ENCODE measurements around the gene DNMBP. TPM values are rescaled to one million over a fixed set of nuclear protein-coding genes. Genes with fewer than 3 reads are reported as not detected.

The DNMBP gene
- total RNA-seq, 5 donors from 2014 or later (not counting 1 experiment from before 2014, with no cell fraction given), result 4.4 to 5.8 (median 4.6) TPM

DNA sequence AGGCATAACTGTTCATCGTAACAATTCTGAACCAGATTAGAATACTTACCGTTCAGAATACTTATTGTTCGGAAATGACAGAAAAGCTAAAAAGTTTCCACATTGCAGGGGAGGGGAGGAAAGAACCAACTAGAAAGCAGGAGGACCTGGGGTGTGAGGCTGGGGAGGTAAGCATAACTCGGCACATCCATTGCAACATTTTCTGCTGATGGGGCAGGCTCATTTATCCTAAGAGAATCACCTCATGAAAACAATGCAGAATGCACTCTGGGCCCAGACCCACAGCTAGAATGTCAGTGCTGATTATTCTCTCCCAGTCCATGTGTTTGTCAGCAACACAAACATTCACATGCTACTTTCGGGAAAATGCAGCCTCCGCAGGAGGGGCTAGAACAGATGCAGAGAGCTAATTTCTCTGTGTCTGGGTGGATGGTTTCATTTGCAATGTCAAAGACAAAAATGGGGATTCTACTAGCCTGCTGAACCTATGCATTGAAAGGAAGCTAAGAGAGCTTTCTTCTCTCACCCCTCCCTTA lies 9.6 kb downstream of the DNMBP start:
- DNase-seq, result no peak
- ChIA-PET CTCF (interaction anchor here in 1 of 2 donors (0.5 kb wide), 1 partner anchor 46 kb away, joined by 3 read pairs; no protein-coding TSS in a partner anchor), POLR2A (no interaction called here)
- H3K36me3 Mint-ChIP-seq, result peaks cover 14% of the 10 kb centered on the region
- no peak for ATAC-seq (replicated peaks in 1 of 4)
- H3K27me3 Mint-ChIP-seq, result peaks cover 0 to 1% of the 10 kb centered on the region in 2 donors
- no peak overlapping the region for H3K4me3 Mint-ChIP-seq
- Histone ChIP-seq H3K9me3 (no peaks in the 10 kb centered on the region), H3K4me1 (ENCODE audit: control insufficient read depth in 1 of 2, extremely low read depth in 1 of 2, insufficient read depth in 2 of 2, low read length in 2 of 2) (peaks cover 0 to under 1% of the 10 kb centered on the region in 2 experiments), H3K36me3 (ENCODE audit: control insufficient read depth in 2 of 2, extremely low read depth in 1 of 2, insufficient read depth in 1 of 2, low read length in 1 of 2) (no peaks in the 10 kb centered on the region), H3K27ac (ENCODE audit: low read length) (no peak overlapping the region), H3K27me3 (replicated peaks in 1 of 2; ENCODE audit: control insufficient read depth in 2 of 2, extremely low read depth in 1 of 2, insufficient read depth in 2 of 2, low read length in 1 of 2) (no peaks in the 10 kb centered on the region), H3K4me3 (ENCODE audit: control insufficient read depth in 1 of 2, extremely low read depth in 1 of 2, low read length in 1 of 2) (no peak overlapping the region)
- no peak overlapping the region for H3K27ac Mint-ChIP-seq
- peaks cover 5 to 11% (median 6%) of the 10 kb centered on the region in 3 donors for H3K4me1 Mint-ChIP-seq
- H3K9me3 Mint-ChIP-seq, result no peaks in the 10 kb centered on the region
- WGBS (ENCODE audit: insufficient coverage), result 100% methylated on average over 2 of the region's 6 CpGs

- Mint-ChIP-seq H3K36me3 (peaks cover 15% of the 10 kb centered on the region), H3K27ac (no peak overlapping the region), H3K4me3 (no peak overlapping the region), H3K9me3 (no peaks in the 10 kb centered on the region), H3K4me1 (peaks cover 9 to 14% (median 11%) of the 10 kb centered on the region in 3 donors), H3K27me3 (peaks cover 0 to 1% of the 10 kb centered on the region in 2 donors)
- ChIA-PET CTCF (interaction anchor here in 1 of 2 donors (0.5 kb wide), 1 partner anchor 47 kb away, joined by 3 read pairs; no protein-coding TSS in a partner anchor), POLR2A (no interaction called here)
- H3K4me3 ChIP-seq (ENCODE audit: control insufficient read depth in 1 of 2, extremely low read depth in 1 of 2, low read length in 1 of 2), result no peak overlapping the region
- H3K9me3 ChIP-seq, result no peaks in the 10 kb centered on the region
- peaks cover 5 to 6% of the 10 kb centered on the region in 2 experiments for H3K4me1 ChIP-seq (ENCODE audit: control insufficient read depth in 1 of 2, extremely low read depth in 1 of 2, insufficient read depth in 2 of 2, low read length in 2 of 2)
- H3K27ac ChIP-seq (ENCODE audit: low read length), result no peak overlapping the region
- DNase-seq (no peak), ATAC-seq (replicated peaks in 1 of 4) (no peak)
- WGBS (ENCODE audit: insufficient coverage), result 83% methylated on average over 1 of the region's 8 CpGs
- no peaks in the 10 kb centered on the region for H3K36me3 ChIP-seq (ENCODE audit: control insufficient read depth in 2 of 2, extremely low read depth in 1 of 2, insufficient read depth in 1 of 2, low read length in 1 of 2)
- no peaks in the 10 kb centered on the region for H3K27me3 ChIP-seq (replicated peaks in 1 of 2; ENCODE audit: control insufficient read depth in 2 of 2, extremely low read depth in 1 of 2, insufficient read depth in 2 of 2, low read length in 1 of 2)
These were observed 10.2 kb downstream of the DNMBP start for GRCh38 chr10:99999319-100000108.

- H3K9me3 Mint-ChIP-seq, result no peaks in the 10 kb centered on the region
- POLR2A ChIA-PET, result no interaction called here
- CTCF ChIA-PET, result interaction anchor here in 1 of 2 donors (0.8 kb wide), 1 partner anchor 11 kb away, joined by 4 read pairs; the partner anchor contains the start of gene DNMBP
- peaks cover 15 to 21% (median 18%) of the 10 kb centered on the region in 3 donors for H3K4me1 Mint-ChIP-seq
- Histone ChIP-seq H3K4me1 (ENCODE audit: control insufficient read depth in 1 of 2, extremely low read depth in 1 of 2, insufficient read depth in 2 of 2, low read length in 2 of 2) (peaks cover 9 to 10% of the 10 kb centered on the region in 2 experiments), H3K27me3 (replicated peaks in 1 of 2; ENCODE audit: control insufficient read depth in 2 of 2, extremely low read depth in 1 of 2, insufficient read depth in 2 of 2, low read length in 1 of 2) (no peaks in the 10 kb centered on the region), H3K4me3 (ENCODE audit: control insufficient read depth in 1 of 2, extremely low read depth in 1 of 2, low read length in 1 of 2) (no peak overlapping the region), H3K27ac (ENCODE audit: low read length) (no peak overlapping the region), H3K9me3 (no peaks in the 10 kb centered on the region), H3K36me3 (ENCODE audit: control insufficient read depth in 2 of 2, extremely low read depth in 1 of 2, insufficient read depth in 1 of 2, low read length in 1 of 2) (no peaks in the 10 kb centered on the region)
- H3K27me3 Mint-ChIP-seq, result peaks cover 0 to 1% of the 10 kb centered on the region in 2 donors
- DNase-seq (no peak), ATAC-seq (replicated peaks in 1 of 4) (no peak)
- H3K36me3 Mint-ChIP-seq, result peaks cover 15% of the 10 kb centered on the region
- no peak overlapping the region for H3K4me3 Mint-ChIP-seq
- WGBS (ENCODE audit: insufficient coverage), result 100% methylated on average over 2 of the region's 6 CpGs
- H3K27ac Mint-ChIP-seq, result no peak overlapping the region
These were observed 10.9 kb downstream of the DNMBP start for GRCh38 chr10:99998889-99999288.

DNA sequence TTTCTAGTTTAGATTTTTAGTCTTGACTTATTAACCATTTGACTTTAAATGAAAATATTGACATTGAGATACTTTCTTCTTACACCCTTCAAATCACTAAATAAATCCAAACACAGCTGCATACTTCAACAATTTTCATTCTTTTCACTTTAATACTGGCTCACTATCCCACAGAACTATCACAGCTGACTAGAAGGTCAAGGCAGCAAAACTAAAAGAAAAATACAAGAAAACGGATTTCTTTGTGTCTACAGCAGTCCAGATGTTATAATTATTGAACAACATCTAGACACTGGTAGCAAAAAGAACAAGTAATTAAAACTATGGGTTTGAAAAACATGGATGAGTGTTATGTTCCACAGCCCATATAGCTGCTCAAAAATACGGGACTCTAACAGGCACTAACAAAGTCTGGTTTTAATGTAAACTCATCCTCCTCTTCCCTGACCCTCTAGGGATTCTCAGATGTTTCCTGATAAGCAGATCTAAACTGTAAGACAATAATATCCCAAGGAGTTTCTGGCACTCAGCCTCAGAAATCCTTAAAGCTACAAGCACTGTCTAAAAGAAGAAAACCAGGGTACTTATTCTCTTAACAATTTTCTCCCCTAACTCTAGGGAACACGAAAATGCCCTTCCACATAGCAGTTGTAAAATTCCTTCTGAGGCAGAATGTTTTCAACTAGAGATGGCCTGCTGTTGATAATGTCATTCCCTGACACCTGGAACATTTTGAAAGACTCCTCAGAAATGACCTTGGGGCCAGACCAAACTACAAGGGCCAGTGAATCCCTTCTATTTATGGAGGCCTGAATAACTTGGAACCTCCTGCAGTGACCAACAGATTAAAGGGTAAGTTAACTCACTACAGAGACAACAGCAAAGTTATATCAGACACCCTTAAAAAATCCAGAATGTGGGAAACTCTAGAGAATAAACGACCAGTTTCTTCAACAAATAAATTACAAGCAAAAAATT lies 12.8 kb downstream of the DNMBP start:
- H3K27ac Mint-ChIP-seq, result no peak overlapping the region
- H3K4me3 Mint-ChIP-seq, result no peak overlapping the region
- ChIA-PET CTCF (no interaction called here), POLR2A (no interaction called here)
- Histone ChIP-seq H3K4me3 (ENCODE audit: control insufficient read depth in 1 of 2, extremely low read depth in 1 of 2, low read length in 1 of 2) (no peak overlapping the region), H3K27me3 (replicated peaks in 1 of 2; ENCODE audit: control insufficient read depth in 2 of 2, extremely low read depth in 1 of 2, insufficient read depth in 2 of 2, low read length in 1 of 2) (no peaks in the 10 kb centered on the region), H3K4me1 (ENCODE audit: control insufficient read depth in 1 of 2, extremely low read depth in 1 of 2, insufficient read depth in 2 of 2, low read length in 2 of 2) (peaks cover 10% of the 10 kb centered on the region in 2 experiments), H3K9me3 (no peaks in the 10 kb centered on the region), H3K27ac (ENCODE audit: low read length) (no peak overlapping the region), H3K36me3 (ENCODE audit: control insufficient read depth in 2 of 2, extremely low read depth in 1 of 2, insufficient read depth in 1 of 2, low read length in 1 of 2) (no peaks in the 10 kb centered on the region)
- ATAC-seq (replicated peaks in 1 of 4) (no peak), DNase-seq (no peak)
- peaks cover 0 to 1% of the 10 kb centered on the region in 2 donors for H3K27me3 Mint-ChIP-seq
- H3K4me1 Mint-ChIP-seq, result peaks cover 17 to 25% (median 19%) of the 10 kb centered on the region in 3 donors
- H3K36me3 Mint-ChIP-seq, result peaks cover 15% of the 10 kb centered on the region
- H3K9me3 Mint-ChIP-seq, result no peaks in the 10 kb centered on the region
- WGBS (ENCODE audit: insufficient coverage), result 100% methylated on average over 1 of the region's 4 CpGs

- no peak for DNase-seq
- H3K27me3 ChIP-seq (replicated peaks in 1 of 2; ENCODE audit: control insufficient read depth in 2 of 2, extremely low read depth in 1 of 2, insufficient read depth in 2 of 2, low read length in 1 of 2), result no peaks in the 10 kb centered on the region
- POLR2A ChIA-PET, result no interaction called here
- 94% methylated on average over 2 of the region's 3 CpGs for WGBS (ENCODE audit: insufficient coverage)
- no peak for ATAC-seq (replicated peaks in 1 of 4)
- no peak overlapping the region for H3K27ac Mint-ChIP-seq
- CTCF ChIA-PET, result interaction anchor here in 1 of 2 donors (1.1 kb wide), 1 partner anchor 12 kb away, joined by 3 read pairs; no protein-coding TSS in a partner anchor
- H3K27me3 Mint-ChIP-seq, result peaks cover 0 to under 1% of the 10 kb centered on the region in 2 donors
- H3K27ac ChIP-seq (ENCODE audit: low read length), result no peak overlapping the region
- H3K4me1 ChIP-seq (ENCODE audit: control insufficient read depth in 1 of 2, extremely low read depth in 1 of 2, insufficient read depth in 2 of 2, low read length in 2 of 2), result peaks cover 10% of the 10 kb centered on the region in 2 experiments
- no peaks in the 10 kb centered on the region for H3K9me3 ChIP-seq
- peaks cover 15% of the 10 kb centered on the region for H3K36me3 Mint-ChIP-seq
- peaks cover 17 to 25% (median 19%) of the 10 kb centered on the region in 3 donors for H3K4me1 Mint-ChIP-seq
- H3K36me3 ChIP-seq (ENCODE audit: control insufficient read depth in 2 of 2, extremely low read depth in 1 of 2, insufficient read depth in 1 of 2, low read length in 1 of 2), result no peaks in the 10 kb centered on the region
- H3K9me3 Mint-ChIP-seq, result no peaks in the 10 kb centered on the region
- no peak overlapping the region for H3K4me3 Mint-ChIP-seq
- no peak overlapping the region for H3K4me3 ChIP-seq (ENCODE audit: control insufficient read depth in 1 of 2, extremely low read depth in 1 of 2, low read length in 1 of 2)
These were observed 14.0 kb downstream of the DNMBP start for GRCh38 chr10:99995713-99996112.

DNA sequence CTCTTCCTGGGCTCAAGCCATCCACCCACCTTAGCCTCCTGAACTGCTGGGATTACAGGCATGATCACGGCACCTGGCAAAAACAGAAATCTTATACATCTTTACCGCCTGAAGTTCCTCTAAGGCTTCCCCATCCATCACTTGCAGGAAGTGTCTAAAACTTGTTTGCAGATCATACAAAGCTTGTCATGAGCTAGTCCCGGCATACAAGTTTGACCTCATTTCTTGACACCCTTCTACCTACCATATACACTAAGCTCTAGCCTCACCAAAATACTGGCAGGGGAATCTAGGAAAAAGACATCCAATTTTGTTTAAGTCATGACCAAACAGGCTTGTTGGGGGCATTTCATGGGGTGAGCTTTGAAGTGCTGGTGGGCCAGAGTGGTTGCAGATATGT lies 14.5 kb downstream of the DNMBP start:
- H3K4me1 Mint-ChIP-seq, result peaks cover 17 to 25% (median 19%) of the 10 kb centered on the region in 3 donors
- Histone ChIP-seq H3K9me3 (no peaks in the 10 kb centered on the region), H3K27ac (ENCODE audit: low read length) (no peak overlapping the region), H3K4me3 (ENCODE audit: control insufficient read depth in 1 of 2, extremely low read depth in 1 of 2, low read length in 1 of 2) (no peak overlapping the region), H3K36me3 (ENCODE audit: control insufficient read depth in 2 of 2, extremely low read depth in 1 of 2, insufficient read depth in 1 of 2, low read length in 1 of 2) (no peaks in the 10 kb centered on the region), H3K4me1 (ENCODE audit: control insufficient read depth in 1 of 2, extremely low read depth in 1 of 2, insufficient read depth in 2 of 2, low read length in 2 of 2) (peaks cover 10% of the 10 kb centered on the region in 2 experiments), H3K27me3 (replicated peaks in 1 of 2; ENCODE audit: control insufficient read depth in 2 of 2, extremely low read depth in 1 of 2, insufficient read depth in 2 of 2, low read length in 1 of 2) (no peaks in the 10 kb centered on the region)
- H3K27ac Mint-ChIP-seq, result no peak overlapping the region
- WGBS (ENCODE audit: insufficient coverage), result 67% methylated on average over 2 of the region's 3 CpGs
- no peaks in the 10 kb centered on the region for H3K9me3 Mint-ChIP-seq
- no peak for DNase-seq
- H3K36me3 Mint-ChIP-seq, result peaks cover 15% of the 10 kb centered on the region
- H3K27me3 Mint-ChIP-seq, result no peaks in the 10 kb centered on the region
- CTCF ChIA-PET, result interaction anchor here in 1 of 2 donors (1.1 kb wide), 1 partner anchor 12 kb away, joined by 3 read pairs; no protein-coding TSS in a partner anchor
- H3K4me3 Mint-ChIP-seq, result peak overlapping the region in 1 of 3 donors; percentile 30
- POLR2A ChIA-PET, result interaction anchor here in 1 of 2 donors (0.6 kb wide), 1 partner anchor 44 kb away, joined by 3 read pairs; no protein-coding TSS in a partner anchor
- ATAC-seq (replicated peaks in 1 of 4), result no peak

Measured in T-cell (primary cell).